ENCODE data around the gene ITGB2.
"Not testable (repeated sequence)": the region's sequence is repeated elsewhere in the genome, so short reads cannot be mapped to it uniquely, and the experiment has no call there.

The ITGB2 gene

DNA sequence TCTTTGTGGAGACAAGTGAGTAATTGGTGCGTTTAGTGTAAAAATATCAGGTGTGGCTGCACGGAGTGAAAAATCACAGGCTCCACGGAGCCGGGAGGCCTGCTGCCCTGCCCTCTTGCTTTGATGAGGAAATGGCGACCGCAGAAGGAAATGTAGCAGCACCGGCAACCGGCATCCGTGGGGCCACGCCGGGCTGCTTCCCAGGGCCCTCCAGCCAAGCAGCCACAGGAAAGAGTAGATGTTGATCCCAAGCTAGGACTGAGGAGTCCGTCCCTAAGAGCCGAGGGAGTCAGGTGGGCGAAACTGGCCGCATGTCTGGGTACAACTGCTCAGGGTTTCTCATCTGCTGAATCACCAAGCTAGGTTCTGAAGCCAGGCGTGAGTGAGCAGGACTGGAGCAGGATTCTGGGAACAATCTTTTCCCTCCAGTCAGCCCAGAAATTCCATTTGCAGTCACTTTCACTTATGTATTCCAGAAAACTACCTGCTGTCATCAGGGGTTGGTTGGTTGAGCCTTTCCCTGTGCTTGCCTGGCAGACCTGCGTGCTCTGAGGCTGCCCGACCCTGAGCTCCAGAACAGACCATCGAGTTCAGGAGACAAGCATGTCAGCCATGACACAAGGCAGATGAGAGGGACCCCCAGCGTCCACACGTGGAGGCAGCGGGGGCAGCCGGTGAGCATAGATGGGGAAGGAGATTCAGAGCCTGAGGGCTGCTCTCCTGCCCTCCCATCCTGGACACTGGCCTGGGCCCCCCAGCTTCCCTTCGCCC is 5.8 kb upstream of the ITGB2 start:
- DNase-seq (ENCODE audit: low spot score), result no peak

DNA sequence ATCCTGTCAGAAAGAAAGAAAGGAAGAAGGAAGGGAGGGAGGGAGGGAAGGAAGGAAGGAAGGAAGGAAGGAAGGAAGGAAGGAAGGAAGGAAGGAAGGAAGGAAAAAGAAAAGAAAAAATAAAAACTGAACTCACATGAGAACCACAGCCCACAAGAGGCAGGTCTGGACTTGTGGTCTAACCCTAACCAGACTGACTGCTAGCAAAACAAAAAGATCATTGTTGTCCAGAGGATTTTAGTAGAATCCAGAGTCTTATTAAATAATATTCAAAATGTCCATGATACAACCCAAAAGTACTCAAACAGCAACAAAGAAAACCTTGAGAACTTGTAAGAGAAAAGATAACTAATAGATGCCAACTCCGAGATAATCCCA is 4.7 kb upstream of the ITGB2 start:
- no peak for DNase-seq (ENCODE audit: low spot score)

DNA sequence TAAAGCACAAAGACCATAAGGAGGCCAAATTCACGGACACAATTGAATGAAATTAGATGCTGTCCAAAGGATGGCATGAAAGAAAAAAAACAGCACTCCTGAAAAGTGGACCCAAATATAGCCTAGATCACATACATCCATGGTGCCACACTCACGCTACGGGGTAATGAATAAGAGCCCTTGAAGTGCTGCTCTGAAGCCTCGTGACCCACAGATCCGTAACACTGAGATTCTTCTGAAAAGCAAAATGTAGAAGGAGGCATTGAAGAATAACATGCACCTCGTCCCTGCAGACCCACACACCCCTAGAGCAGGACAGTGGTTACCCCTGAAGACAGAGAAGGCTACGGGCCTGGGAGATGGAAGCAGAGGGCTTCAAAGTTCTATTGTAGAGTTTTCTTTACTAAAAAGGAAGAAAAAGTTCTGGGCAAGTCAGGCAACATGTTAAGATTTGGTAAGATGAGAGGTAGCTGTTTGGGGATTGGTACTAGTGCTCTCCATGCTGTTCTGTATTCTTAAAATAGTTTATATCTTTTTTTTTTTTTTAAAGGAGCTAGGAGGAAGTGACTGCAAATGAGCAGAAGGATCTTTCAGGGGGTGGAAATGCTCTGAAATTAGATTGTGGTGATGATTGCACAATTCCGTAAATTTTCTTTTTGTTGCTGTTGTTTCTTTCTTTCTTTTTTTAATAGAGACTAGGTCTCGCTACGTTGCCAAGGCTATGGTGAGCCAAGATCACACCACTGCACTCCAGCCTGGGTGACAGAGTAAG is 4.1 kb upstream of the ITGB2 start:
- no peak for DNase-seq (ENCODE audit: low spot score)

DNA sequence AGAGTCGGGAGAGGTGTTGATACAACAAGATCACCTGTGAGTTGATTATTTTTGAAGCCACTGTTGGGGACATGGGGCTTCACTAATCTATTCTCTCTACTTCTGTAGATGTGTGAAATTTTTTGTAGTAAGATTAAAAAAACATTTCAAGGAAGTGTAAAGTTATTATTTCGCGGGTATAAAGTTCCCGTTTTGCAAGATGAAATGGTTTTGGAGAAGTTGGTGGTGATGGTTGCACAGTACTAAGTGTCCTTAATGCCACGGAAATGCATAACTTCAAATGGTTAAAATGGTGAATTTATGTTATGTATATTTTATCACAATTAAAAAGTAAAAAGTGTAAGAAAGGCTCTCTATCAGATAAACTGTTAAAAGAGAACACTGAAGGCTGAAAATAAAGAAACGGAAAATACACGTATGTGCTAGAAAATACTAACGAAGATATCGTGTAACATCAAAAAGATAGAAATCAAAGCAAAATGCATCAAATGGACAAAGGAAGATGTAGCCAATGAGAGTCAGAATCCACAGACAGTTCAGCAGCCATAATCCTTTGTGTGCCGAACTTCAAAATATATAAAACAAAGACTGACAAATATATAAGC is 2.9 kb upstream of the ITGB2 start:
- no peak for DNase-seq (ENCODE audit: low spot score)

DNA sequence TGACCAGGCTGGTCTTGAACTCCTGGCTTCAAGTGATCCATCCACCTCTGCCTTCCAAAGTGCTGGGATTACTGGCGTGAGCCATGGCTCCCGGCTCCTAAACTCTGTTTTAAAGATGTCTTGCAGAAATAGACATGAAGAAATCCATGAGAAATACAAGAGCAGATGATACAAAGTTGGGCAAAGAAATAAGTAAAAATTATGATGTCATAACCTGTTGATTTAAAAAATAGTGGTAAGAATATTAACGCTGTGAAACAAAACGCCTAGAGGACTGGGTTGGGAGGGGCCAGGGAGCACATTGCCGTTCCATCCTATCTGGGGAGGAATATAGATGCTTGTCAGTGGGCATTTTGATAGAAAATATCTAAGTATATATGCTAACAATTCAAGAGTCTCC is 1.2 kb upstream of the ITGB2 start:
- no peak for DNase-seq (ENCODE audit: low spot score)

DNA sequence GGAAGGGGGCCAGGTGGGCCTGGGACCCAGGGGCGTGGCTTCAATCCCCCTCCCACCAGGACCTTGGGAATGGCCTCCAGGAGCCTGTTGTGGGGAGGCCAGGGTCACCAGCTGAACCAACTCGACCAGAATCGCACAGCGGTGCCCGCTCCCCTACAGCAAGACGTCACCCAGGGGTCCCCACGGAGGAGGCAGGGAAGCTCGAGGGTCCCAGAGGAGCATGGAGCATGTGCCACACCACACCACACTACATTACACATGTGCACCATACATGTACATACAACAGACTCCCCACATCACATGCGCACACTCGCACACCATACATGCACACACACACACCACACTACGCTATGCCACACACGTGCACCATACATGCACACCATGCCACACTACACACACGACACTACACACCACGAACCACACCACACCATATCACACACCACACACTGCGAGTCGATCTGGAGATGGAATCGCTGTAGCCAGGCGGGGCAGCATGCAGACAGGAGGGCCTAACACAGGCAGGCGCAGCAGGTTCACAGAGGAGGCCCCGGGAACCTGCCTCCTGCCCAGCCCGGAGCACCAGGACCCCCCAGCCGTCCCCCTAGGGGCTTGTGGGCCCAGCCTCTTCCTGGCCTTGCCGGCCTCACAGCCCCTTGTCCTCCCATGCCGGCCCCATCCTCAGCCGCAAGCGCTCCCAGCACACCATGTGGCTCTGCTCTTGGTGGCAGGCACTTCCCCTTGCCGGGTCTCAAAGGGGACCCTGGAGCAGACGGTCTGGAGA is 596 bp downstream of the ITGB2 start:
- no peak for DNase-seq (ENCODE audit: low spot score)

DNA sequence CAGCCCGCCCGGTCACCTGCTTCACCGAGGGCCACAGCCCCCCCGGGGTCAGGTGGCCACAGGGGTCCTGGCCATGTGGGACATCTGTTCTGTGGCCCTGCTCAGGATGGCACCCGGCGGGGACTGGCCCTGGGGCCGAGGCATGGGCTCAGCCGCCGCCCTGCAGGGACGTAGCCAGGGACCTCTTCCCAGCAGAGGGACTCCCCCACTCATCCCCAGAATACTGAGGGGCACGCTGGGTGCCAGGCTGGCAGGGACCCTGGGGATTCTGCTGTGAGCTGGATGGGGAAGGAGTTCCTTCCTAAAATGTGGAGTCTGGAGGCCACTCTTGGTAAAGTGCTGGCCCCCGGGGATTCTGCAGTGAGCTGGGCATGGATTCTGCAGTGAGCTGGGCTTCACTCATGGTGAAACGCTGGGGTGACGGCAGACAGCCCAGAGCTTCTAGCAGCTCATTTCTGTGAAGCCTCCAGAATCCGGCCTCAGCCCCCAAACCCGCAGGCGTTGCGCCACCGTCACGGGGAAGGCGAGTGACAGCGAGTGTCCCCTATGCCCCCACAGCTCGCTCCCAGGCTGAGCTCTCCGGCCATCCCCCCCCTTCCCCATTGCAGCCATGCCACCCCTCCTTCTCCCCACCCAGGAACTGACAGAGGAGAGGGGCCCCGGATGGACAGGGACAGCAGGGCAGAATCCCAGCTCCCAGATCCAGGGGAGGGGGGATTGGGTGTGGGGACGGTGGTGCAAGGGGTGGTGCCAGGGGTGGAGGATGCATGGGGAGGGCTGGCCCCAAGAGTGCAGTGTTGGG is 1.4 kb downstream of the ITGB2 start:
- DNase-seq (ENCODE audit: low spot score), result no peak

DNA sequence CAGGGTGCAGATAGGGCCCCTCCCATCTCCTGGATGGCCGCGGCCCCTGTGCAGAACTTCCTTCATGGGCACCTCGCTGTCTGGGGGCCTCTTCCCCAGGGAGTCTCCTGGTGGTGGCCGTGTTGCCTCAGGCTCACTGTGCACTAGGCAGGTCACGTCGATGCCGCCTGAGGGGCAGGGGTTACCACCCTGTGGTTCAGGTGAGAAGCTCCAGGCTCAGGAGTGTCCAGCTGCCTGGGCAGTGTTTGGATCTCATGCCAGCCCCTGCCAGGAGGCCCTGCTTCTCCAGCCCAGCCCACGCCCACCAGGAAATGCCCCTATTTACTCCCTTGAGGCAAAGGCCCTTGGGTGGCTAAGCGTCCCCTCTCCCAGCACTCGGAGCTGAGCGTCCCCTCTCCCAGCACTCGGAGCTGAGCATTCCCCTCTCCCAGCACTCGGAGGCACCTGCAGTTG is 2.1 kb downstream of the ITGB2 start:
- no peak for DNase-seq (ENCODE audit: low spot score)

DNA sequence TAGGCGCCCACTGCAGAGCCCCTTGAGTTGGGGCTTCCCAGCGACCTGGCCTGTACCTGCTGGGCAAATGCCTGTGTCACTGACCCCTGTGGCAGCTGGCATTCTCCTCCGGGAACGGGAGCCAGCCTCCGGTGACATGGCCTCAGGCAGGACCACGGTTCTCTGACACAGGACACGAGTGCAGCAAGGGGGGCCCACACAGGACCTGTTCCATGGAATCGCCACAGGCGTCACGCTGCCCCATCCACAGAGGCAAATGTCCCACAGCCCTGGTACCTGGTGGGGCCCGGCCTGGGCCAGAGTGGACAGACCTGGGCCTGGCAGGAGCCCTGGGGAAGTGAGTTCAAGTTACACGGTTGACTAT is 2.6 kb downstream of the ITGB2 start:
- DNase-seq (ENCODE audit: low spot score), result no peak

DNA sequence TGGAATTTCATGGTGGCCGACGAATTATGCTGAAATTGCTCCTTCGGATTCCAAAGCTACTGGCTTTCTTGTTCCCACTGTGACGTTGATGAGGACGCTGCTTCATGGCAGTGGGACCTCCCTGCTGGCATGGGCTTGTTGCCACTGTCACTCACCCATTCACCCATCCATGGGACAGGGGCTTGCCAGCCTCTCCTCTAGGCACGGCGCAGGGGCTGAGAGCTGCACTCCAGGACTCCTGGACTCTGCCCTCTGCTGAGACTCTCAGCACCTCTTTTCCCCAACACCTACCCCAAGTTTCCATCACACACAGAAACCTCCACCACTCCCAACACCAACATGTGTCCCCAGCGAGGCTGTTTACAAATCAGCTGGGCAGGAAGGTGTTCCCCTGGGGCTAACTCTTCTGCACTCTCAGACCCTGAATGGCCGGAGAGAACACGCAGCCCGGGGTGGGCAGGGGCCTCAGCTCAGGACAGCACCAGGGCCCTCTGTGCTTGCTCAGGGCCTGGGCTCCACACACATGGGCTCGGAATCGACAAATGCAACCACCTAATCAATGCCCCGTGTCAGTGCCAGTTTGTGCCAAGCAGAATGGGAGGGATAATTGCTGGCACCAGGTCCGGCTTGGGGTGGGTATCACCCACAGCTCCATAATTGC is 3.1 kb downstream of the ITGB2 start:
- DNase-seq (ENCODE audit: low spot score), result no peak

DNA sequence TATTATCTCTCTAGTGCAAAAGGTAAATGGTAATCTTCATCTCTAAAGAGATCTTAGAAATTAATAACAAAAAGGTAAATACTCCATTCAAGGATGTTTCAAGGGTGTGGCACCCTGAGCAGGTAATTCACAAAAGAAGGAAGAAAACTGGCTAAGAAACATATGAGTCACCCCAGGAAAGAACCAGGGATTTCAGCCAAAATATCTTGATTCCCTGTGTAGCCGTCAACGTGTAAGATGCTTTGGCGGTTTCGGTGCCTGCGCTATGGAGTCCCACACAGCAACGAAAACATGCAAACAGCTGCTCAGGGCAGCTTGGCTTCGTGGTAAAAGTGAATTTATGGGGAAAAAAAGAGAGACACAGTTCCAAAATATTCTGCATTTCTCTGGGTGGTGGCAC is 3.7 kb downstream of the ITGB2 start:
- DNase-seq (ENCODE audit: low spot score), result no peak

DNA sequence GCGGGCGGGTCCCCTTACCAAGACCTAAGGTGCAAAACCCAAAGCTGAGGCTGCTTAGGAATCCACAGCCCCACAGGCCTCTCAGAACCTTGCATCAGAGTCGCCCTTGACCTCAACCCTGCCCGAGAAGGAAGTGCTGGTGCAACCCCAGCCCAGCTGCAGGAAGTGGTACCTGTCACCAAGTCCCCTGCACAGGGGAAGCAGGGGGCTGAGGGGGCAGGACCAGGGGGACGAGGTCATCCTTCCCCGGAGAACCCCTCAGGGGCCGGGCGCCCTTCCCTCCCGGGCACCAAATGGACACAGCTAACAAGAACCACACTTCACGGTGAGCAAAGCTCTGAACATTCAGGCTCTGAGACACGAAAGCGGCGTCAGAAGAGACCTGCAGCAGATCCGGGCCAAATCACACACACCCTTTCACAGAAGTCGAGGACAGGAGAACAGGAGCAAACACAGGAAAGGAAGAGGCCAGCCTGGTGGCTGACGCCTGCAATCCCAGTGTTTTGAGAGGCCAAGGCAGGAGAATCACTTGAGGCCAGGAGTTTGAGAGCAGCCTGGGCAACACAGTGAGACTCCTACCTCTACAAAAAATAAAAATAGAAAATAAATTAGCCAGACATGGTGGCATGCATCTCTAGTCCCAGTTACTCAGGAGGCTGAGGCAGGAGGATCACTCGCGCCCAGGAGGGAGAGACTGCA is 6.4 kb downstream of the ITGB2 start:
- DNase-seq (ENCODE audit: low spot score), result no peak

DNA sequence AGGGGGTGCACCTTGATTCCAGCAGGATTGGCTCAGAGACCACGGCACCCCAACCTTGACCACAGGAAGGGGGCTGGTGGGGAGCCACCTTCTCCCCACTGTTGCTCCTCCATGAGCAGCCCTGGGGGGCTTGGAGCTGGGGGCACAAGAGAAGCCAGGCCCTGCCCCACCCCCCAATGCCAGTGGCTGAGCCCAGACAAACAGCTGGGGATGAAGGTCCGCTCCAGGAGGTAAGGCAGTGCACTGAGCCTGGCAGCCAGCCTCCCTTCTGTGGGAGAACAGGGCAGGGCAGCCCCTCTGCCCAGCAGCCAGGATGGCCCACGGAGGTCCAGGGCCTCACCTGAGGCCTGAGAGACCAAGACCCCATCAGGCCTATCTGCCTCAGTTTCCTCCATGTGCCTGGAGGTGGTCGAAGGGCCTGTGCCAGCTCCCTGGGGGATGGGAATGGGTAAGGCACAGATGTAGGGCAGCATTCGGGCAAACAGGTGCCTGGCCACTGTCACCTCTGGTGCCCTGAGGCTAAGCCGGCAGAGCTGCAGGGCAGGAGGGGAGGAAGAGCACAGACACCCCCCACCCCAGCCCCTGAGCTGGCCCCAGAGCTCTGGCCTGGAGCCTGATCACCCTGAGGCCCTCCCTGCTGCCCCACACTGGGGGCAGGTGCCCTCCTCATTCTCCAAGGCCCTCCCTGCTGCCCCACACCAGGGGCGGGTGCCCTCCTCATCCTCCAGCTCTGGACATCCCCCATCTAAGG is 7.1 kb downstream of the ITGB2 start:
- no peak for DNase-seq (ENCODE audit: low spot score)

DNA sequence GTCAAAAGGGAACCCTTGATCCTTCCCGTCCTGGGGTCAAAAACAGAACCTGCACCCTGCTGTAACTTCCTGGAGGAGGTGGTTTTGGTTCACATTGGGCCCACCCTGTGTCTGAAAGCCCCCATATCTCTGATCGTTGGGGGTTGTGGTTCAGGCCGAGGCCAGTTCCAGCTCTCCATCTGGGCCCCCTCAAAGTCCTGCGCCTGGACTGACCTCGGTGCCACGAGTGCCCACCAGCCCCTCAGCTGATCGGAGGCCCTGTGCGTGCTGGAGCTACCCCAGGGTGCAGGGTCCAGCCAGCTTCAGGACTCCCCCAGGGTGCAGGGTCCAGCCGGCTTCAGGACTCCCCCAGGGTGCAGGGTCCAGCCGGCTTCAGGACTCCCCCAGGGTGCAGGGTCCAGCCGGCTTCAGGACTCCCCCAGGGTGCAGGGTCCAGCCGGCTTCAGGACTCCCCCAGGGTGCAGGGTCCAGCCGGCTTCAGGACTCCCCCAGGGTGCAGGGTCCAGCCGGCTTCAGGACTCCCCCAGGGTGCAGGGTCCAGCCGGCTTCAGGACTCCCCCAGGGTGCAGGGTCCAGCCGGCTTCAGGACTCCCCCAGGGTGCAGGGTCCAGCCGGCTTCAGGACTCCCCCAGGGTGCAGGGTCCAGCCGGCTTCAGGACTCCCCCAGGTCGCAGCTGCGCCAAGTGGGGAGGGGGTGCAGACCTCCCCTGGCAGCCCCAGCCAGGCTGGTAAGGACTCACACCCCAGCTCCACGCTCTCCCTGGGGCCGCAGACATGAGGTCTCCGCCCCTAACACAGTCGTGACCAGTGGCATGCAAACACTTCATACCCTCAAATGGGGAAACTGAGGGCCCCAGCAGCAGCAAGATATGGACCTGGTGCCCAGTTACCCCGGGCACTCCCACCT is 7.9 kb downstream of the ITGB2 start:
- DNase-seq (ENCODE audit: low spot score), result not testable (repeated sequence)

DNA sequence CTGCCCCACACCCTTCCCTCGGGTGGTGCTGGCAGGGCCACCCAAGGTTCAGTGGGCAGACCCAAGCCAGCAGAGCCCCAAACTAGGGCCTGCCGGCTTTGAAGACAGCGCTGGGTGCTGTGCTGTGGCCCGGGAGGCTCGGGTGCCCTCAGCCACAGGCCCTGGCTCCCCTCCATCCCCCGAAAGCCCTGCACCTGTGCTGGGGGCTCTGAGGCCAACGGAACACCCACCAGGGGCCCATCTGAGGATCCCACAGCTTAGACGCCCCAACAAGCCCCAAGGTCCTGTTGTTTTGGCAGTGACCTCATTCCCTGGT is 8.6 kb downstream of the ITGB2 start:
- no peak for DNase-seq (ENCODE audit: low spot score)

DNA sequence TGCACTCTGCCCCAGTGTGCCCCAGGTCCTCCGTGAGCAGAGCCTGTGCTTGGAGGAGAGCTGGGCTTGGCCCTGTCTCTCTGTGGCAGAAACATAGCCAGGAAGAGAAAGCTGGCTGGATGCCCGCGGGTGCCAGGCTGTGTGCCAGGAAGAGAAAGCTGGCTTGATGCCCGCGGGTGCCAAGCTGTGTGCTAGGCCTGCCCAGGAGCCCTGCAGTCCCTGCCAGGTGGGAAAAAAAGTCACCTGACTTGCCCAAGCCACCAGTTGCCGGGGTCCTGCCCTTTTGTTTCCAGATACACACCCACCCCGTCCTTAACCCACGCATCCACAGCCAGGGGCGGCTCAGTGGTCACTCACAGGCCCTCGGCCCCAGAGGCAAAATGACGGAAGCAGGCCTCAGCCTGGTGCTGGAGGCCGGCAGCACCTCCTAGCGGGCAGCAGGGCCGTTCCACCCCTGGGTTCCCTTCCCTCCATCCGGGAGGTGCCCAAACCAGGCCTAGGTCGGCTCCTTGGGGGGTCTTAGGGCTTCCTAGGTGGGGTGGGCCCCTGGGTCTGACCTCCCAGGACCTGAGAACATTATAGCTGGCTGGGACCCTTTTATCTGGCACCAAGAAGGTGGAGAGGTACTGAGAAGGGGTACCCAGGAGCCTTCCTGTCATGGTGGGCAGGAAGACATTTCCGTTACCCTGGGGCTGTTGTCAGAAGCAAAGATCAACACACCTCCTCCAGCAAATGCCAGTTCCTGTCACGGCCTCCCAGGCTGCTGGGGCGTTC is 9.1 kb downstream of the ITGB2 start:
- no peak for DNase-seq (ENCODE audit: low spot score)

DNA sequence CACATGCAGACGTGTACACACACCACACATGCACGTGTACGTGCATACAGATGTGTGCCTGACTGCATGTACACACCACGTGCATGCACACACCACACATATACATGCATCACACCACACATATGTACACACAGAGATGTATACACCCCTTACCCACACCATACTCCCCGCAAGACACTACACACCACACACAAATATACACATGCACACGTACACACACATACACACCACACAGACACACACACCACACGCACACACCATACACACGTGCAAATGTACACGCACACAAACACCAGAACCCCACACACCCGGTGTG is 9.7 kb downstream of the ITGB2 start:
- DNase-seq (ENCODE audit: low spot score), result no peak

All from RKO (cell line).